ENCODE results near the gene PGM1.

The PGM1 gene

GRCh38 chr1:63701187-63701586, 108.0 kb downstream of the PGM1 start:
- no peak for DNase-seq (ENCODE audit: low read depth in 3 of 3)

- no peak for DNase-seq (ENCODE audit: low read depth in 3 of 3)
These were observed 110.5 kb downstream of the PGM1 start for GRCh38 chr1:63703701-63704107.

GRCh38 chr1:63704443-63704842, 111.2 kb downstream of the PGM1 start:
- no peak for DNase-seq (ENCODE audit: low read depth in 3 of 3)

GRCh38 chr1:63705078-63705477, 111.9 kb downstream of the PGM1 start:
- DNase-seq (ENCODE audit: low read depth in 3 of 3), result no peak

GRCh38 chr1:63709267-63709828, 116.1 kb downstream of the PGM1 start:
- no peak for DNase-seq (ENCODE audit: low read depth in 3 of 3)
